ENCODE results near the gene CDT1.

The CDT1 gene

DNA sequence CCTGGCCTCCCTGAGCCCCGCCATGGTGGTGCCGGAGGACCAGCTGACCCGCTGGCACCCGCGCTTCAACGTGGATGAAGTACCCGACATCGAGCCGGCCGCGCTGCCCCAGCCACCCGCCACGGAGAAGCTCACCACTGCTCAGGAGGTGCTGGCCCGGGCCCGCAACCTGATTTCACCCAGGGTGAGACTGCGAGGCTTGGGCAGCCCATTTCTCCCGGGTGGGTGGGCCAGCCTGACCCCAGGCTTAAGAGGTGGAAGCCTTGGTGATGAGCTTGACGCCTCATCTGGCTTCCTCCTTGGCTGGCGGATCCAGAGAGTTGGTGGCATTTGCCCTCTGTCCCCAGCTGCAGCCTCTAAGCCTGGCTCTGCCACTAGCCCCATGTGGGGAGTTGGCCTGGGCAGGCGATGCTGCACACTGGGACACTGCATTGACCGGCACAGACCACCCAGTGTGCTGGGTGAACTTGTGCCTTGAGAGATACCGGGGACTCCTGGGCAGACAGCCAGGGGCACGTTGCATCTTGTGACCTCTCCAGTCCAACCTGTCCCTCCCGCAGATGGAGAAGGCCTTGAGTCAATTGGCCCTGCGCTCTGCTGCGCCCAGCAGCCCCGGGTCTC is 3.0 kb downstream of the CDT1 start:
- DNase-seq = no peak

DNA sequence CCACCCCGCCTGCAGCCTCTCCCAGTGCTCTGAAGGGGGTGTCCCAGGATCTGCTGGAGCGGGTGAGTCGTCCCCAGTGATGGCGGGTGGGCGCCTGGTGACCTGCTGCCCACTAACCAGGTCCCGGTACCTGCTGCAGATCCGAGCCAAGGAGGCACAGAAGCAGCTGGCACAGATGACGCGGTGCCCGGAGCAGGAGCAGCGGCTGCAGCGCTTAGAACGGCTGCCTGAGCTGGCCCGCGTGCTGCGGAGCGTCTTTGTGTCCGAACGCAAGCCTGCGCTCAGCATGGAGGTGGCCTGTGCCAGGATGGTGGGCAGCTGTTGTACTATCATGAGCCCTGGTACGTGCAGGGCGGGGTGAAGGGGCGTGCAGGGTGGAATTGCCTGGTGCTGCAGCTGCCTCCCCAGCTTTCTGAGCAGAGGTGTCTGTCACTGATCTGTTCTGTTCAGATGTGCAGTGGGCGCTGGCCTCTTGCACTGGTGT is 3.6 kb downstream of the CDT1 start:
- DNase-seq = no peak

DNA sequence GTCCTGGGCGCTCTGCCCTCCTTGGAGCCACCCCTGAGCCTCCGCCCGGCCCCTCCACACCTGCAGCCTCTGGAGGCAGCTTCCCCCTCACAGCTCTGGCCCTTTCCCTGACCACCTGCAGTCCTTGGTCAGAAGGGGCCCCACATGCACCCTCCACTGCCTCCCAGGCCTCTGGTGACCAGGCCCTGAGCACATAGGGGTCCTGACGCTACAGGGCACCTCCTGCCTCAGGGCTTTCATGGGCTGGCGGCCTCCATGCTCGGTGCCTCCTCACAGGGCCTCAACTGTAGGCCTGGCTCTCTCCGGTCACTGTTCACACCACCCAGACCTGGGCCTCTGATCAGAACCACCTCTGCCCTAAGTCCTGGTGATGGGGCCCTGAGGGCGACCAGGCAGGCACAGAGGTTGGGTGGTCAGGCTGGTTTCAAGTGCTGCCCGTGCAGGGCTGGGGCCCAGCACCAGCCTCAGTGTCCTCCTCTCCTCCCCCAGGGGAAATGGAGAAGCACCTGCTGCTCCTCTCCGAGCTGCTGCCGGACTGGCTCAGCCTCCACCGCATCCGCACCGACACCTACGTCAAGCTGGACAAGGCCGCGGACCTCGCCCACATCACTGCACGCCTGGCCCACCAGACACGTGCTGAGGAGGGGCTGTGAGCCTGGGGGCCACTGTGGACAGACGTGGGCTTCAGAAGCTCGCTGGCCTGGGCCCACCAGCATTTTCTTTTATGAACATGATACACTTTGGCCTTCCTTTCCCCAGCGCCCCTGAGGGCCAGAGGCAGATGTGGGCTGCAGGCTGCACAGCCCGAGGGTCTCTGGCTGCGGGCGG is 4.3 kb downstream of the CDT1 start:
- no peak for DNase-seq

DNA sequence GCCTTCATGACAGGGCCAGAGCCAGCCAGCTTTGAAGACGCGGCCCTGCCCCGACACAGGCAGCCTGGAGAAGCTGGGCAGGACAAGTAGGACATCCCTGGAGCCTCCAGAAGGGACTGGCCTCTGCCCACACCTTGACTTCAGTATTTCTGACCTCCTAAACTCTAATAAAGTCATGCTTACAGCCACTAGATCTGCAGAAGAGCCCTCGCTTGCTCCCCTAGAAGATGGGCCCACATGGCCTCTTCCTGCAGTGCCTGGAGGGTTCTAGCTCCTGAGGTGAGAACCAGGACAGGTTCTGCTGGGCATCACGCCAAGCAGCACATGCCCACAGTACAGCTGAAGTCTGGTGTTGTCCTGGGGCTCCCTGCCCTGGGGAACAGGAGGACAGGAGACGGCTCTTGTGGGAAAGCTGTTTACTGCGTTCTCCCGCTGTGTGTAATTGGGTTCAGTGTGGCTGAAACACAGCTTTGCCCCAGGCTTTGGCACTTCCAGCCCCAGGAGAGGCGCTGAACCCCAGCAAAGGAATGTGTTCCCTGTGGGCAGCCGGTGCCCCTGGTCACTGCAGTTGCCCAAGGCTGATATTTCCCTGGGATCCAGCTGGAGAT is 5.6 kb downstream of the CDT1 start:
- no peak for DNase-seq

DNA sequence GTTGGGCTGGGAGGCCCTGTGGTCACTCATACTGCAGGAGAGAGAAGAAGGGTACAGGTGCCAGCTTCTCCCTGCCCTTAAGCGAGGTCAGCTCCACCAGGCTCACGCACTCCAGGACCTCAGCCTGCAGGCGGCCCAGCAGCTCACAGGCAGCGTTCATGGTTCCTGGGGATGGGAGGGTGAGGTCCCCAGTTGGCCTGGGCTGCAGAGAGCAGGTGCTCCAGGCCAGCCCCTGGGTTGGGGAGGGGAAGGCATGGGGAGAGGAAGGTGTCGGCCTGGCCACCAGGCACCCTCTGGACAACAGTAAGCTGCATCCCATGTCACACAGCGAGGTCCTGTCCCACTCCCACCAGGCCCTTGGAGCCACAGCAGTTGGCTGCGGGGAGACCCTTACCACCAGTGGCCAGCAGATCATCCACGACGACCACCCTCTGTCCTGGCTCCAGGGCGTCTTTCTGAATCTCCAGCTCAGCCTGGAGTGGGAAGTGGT is 6.1 kb downstream of the CDT1 start:
- DNase-seq = no peak

DNA sequence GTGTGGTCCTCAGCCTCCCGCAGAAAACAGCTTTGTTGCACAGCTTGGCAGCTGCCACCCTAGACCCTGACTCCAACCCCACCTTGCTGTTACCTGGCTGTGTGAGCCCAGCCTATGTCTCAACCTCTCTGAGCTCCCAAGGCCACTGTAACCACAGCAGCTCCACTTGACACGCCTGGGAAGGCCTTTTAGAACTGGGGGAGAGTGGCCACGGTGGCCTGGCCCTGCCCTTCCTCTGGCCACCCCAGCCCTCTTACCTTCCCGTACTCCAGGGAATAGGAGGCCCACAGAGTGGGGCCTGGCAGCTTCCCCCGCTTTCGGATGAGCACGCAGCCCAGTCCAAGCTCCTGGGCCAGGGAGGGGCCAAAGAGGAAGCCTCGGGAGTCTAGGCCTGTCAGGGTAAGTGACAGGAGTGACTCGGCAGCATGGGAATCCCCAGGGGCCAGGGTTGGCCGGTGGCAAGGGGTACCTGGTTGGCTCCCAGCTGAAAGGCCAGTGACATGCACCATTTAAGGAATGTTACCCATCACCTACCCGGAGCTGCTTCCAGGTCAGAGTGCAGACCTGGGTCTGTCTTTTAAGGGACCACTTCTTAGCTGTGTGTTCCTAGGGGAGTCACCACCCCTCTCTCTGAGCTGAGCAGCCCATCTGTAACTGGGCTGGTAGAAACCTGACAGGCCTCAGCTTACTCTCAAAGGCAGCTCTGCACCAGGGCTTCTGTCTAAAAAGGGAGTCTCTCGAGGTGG is 6.8 kb downstream of the CDT1 start:
- DNase-seq = peak in 1 of 2 donors; percentile 36

DNA sequence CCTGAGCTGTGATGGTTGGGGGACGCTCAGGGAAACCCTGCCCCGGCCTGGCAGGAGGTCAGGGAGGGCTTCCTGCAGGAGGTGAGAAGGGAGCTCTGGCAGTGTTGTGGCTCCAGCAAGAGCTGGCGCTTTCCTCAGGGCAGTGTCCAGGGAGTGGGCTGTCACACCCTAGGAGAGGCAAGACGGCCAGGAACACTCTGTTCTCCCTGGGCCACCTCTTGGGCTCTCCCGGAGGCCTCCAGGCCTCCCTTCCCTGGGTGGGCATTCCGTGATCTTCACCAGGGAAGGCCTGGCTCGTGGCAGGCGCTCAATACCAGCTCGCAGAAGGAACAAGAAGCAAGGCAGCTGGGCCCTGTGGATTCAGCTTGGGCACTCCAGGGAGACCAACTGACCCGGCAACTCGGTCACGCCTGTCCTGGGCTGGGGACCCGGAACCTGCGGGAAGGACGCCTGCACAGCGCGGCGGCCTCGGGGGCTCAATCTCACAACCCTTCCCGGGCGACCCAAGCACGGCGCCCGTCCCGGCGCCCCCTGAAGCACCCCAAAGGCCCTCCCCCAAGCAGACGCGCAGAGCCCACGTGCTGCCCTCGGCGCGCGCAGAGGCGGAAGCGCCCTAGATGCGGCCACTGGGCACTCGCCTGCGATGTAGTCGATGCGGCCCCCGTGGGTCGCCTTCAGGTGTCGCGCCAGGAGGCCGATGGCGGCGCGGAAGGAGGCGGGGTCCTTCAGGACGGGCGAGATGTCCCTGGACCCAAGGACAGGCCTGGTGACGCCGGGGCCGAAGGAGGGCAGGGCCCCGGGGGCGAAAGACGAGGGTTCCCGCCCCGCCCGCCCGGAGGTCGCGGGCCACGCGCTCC is 7.6 kb downstream of the CDT1 start:
- DNase-seq = peak; percentile 65 to 71

DNA sequence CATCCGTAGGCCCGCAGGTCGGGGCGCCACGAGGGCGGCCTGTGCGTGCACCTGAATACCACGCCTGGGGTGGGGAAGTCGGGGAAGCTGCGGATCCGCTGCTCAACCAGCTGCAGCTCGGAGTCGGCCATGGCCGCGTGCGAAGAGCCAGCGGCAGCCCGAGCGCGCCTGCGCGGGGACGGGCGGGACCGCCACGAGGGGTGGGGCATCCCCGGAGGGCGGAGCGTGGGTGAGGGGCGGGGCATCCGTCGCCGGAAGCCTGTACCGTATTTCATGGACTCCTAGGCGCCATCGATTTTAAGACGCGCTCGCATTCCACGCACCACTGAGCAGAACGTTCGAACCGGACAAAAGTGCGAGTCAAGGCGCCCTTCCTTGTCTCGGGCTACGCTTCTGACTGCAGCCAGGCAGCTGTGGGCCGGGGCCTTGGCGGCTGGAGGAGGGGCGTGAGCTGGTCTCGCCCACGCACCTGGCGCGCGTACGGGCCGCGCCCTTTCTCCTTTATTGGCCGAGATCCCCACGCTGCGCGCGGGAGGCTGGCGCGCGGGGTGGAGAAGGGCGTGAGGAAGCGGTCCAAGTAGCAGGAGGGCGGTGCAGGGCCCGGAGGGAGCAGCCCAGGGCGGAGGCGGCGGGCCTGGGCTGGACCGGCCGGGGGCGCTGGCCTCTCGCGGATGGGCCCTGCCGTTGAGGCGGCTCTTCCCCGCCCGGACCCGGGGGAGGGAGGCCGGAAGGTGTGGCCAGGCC is 8.4 kb downstream of the CDT1 start, which contains the start of gene APRT:
Gene APRT (minus strand): TSS at position 160 of the 744 bp plus-strand sequence. CDS start 29 bp downstream, at position 131.
- DNase-seq = peak; percentile 95 to 96

DNA sequence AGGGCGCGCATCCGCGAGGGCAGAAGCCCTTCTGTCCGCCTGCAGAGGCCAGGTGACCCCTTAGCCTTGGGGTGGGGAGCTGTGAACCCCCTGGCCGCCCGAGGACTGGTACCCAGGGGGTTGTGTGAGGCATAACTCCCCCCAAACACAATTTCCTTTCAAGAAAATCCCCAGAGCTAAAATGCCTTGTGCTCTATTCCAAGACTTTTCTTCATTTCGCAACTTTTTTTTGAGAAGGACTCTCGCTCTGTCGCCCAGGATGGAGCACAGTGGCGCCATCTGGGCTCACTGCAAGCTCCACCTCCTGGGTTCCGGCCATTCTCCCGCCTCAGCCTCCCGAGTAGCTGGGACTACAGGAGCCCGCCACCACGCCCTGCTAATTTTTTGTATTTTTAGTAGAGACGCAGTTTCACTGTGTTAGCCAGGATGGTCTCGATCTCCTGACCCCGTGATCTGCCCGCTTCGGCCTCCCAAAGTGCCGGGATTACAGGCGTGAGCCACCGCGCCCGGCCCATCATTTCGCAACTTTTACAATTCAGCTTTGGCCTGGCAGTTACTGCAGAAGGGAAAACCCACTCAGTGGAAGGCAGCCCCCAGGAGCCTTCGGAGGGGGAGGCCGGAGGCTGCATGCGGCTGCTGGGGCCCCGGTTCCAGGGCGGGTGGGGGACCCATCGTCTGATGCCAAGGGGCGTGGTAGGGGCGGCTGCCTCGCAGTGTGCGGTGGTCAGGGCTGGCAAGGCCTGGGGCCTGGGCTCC is 9.1 kb downstream of the CDT1 start:
- DNase-seq = no peak

DNA sequence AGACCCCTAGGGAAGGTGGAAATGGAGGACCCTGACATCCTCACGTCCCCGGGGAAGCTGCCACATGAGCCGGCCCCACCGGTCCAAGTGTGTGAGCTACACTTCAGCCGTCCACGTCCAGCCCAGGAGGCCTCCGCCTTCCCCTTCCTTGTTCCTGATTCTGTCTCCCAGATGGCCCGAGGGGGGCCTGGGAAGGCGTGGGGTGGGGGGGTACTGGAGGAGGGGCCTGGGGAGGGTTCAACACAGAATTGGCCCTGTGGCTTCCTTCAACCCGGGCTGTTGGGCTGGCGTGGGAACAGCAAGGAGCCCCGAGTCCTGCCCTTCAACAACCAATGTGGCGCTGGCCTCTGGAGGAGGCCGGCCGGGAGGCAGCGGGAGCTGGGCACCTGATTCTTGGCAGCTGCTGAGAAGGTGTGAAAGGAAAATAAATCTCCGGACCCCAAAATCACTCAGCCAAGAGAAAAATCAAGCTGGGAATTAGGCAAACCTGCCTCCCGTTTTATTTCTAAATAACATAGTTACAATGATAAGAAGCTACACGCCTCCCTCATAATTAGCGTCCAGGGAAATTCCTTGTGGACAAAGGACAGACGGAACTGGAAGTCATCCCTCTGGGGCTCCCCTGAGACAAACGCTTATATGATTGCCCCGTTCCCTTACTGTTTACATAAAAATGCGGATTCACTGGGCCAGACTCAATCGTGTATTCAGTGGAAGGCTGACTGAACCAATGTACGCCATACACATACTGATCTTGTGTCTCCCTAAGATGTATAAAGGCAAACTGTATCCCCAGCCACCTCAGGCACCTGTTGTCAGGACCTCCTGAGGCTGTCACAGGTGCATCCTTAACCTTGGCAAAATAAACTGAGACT is 9.9 kb downstream of the CDT1 start:
- DNase-seq = no peak

DNA sequence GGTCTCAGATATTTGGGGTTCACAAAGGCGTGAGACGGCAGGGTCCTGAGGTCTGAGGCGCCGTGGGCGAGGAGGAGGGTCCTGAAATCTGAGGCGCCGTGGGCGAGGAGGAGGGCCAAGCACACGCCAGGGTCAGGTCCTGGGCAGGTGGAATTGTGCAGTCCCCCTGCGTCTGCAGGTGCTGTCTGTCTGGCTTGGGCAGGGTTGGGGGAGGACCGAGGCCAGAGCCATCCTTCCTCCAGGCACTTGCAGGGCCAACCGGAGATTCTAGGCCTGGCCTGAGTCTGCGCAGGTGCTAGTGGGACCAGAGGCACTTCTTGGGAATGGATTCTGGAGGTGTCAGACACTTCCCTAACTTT is 10.5 kb downstream of the CDT1 start:
- DNase-seq = no peak

DNA sequence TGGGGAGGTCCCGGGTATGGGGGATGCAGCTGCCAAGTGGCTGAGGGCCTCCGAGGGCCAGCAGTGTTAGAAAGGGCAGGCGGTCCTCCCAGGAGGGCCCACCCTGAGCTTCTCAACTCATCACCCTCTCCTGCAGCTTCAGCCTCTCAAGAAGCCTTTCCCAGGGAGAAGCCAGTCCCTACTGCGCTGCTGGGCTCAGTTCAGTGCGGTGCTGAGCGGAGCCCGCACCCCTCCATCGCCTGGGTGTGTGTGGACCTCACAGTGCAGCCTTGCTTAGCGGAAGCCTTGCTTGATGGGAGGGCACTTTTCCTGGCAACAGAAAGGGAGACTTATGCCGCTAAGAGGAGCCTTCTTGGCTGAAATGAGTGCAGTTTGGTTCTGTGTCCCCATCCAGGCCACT is 11.6 kb downstream of the CDT1 start:
- DNase-seq = no peak

DNA sequence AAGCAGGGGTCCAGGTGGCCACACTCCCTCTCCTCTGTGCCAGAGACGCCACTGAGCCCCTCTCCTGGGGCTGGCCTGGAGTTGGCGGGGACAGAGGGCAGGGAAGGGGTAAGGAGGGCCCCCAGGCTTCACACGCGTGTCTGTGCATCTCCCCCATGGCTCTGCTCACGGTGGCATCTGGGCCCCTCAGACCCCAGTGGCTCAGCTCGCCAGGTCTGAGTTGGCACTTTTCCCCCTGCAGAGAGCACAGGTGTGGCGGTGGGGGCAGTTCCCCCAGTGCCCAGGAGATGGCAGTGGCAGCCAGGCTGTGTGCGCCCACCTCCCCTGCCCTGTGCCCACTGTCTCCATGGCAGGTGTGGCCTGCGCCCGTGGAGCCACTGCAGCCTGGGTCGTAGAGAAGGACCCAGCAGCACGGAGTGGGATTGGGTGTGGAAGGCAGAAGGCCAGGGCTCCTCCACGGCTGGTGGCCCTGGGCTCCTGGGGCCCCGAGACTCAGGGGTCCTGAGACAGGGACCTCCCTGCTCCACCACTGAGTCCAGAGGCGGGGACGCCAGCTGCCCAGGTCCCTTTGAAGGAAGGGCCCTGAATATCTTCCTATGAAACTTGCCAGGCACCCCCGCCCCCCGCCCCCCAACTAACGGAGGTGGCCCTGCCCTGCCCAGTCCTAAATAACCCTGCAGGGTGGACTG is 12.5 kb downstream of the CDT1 start:
- DNase-seq = peak; percentile 48 to 59

DNA sequence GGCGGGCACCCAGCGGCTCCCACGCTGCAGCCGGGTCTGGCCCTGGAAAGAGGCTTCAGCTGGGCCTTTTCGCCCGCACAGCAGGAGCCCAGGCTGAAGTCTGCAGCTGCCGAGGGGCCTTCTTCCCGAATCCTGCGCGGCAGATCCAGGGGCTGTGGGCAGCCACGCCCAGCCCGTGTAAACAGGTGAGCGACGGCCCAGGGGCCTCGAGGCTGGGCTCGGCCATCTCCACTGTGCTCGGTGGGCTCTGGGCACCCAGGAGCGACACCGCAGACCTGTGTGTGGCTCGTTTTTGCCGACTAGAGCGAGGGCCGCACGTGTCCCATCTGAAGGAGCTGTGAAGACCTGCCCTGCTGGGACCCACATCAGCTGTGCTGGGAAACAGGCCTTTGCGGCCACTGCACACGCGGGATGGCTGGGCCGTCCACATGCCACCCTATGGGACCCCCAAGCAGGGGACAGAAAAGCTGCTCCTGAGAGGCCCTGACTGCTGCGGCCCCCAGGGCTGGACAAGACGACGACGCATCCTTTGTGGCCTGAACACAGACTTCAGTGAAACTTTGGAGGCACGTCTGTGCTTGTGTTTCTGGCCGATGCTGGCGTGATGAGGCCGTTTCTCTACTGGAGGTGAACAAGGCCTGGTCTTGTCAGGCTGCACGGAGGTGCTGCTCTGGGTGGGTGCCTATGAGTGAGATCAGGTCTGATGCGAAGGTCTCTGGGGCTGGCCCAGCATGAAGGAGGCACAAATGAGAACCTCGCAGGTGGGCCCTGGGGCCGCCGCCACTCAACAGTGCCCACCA is 13.3 kb downstream of the CDT1 start:
- no peak for DNase-seq

DNA sequence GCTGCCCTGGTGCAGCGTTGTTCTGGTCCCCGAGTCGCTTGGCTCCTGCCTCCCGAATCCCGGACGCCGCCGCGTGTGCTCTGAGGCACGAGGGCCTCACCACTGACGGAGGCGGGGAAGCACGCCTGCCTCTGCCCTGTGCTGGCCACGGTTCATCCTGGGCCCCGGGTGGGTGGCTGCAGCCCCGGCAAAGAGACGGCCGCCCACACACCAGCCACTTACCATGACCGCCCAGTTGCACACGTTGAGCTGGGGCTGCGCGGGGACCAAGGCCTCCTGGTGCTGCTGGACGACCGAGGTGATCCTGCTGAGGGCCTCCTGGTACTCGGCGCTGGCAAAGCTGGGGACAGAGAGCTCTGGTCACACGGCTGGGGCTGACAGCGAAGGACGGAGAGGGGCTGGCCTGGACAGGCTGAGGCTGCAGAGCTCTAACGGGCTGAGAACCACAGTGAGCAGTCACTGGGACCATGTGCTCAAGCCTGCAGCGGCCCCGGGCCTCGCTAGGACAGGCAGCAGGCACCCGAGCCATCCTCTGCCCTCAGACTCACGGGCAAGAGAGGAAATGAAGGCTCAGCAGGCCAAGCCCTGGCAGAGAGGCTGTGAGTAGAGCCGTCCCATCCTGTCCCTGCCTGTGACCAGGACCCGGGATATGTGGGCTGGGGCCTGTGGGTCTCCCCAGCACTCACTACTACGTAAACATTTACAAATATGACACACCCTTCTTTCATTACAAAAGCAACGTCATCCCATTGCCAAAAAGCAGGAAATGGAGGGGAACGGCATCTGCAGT is 14.4 kb downstream of the CDT1 start:
- no peak for DNase-seq

DNA sequence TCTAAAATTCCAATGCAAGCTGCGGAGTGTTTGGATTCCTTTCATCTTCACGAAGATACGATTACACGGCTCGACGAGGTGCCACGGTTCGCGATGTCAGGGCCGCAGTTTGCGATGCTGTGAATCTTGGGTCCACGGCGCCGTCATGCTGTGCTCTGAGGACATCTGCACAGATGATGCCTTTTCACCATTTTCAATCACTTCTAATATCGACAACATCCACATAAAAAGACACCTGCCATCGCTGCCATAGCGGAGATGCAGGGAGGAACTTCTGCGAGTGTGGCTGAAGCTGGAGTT is 14.9 kb downstream of the CDT1 start:
- DNase-seq = no peak

DNA sequence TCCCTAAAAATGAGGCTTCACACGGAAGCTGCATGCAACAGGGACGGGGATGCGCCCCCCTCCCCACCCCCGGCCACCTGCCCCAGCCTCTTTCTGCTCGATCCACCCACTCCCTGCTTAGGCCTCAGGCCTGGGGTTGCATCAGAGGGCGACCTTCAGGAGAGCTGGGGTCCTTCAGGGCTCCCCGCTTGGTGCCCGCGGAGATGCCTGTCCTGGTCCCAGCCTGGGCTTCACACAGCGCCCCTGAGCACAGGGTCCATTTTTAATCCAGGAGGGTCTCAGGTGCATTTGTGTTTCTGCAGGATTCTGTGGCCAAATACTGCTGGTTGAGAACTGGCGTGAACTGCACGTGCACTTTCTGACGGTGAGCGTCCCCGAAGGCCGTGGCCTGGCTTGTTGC is 15.5 kb downstream of the CDT1 start:
- DNase-seq = no peak
